B cell (primary cell): Measurements from ENCODE around the gene THSD7B. TPM values are rescaled to one million over a fixed set of nuclear protein-coding genes. Genes with fewer than 3 reads are reported as not detected.

ENCODE experiments used
- ATAC-seq: fragments of 200-7000 bp; cut with Tn5 transposase; one replicate; pipeline ENCODE4 v1.10.0; 2021; ENCODE audit warnings: low read depth, mild to moderate bottlenecking, moderate number of reproducible peaks, moderate library complexity
- CTCF ChIA-PET: fragments of 350-600 bp; sonication (Branson Sonifier 250); formaldehyde crosslinking; loops from one replicate; lab custom pipeline; 2021; ENCODE audit warnings: antibody characterized with exemption, inconsistent platforms; lab: Charles Lee
- POLR2A ChIA-PET: fragments of 350-600 bp; sonication (Branson Sonifier 250); formaldehyde crosslinking; loops from one replicate; lab custom pipeline; 2021; ENCODE audit warnings: antibody characterized with exemption; lab: Charles Lee
- DNase-seq: peaks from one replicate; pipeline ENCODE4 v3.0.0; 2013
- H2AFZ ChIP-seq: 2 replicates; pipeline ENCODE4 v1.6.1; 2012; ENCODE audit warnings: mild to moderate bottlenecking, low read depth, low read length; ENCODE audit not compliant: insufficient read depth, poor library complexity, severe bottlenecking
- H3K27ac ChIP-seq, 2 donors: 1 replicate in 1 of 2; 2 replicates in 1 of 2; pipeline ENCODE4 v1.5.1; 2012 to 2013; ENCODE audit warnings: low read length in 2 of 2, mild to moderate bottlenecking in 2 of 2, moderate library complexity in 1 of 2
- H3K27me3 ChIP-seq, 4 experiments: fragments of 200-600 bp in 1 of 4; sonication (generic) in 1 of 4; replicated peaks in 1 of 4; 1 replicate in 2 of 4; 2 replicates in 2 of 4; pipeline versions ENCODE4 v1.6.1 to v1.7.0; 2013 to 2016; ENCODE audit warnings: low read length in 3 of 4, mild to moderate bottlenecking in 2 of 4, mixed read lengths in 1 of 4, moderate library complexity in 1 of 4; ENCODE audit not compliant: insufficient read depth in 4 of 4, control insufficient read depth in 3 of 4; ENCODE audit errors: control extremely low read depth in 1 of 4
- H3K36me3 ChIP-seq, 2 experiments: replicated peaks in 1 of 2; 1 replicate in 1 of 2; 2 replicates in 1 of 2; pipeline versions ENCODE4 v1.6.1 to v1.7.1; 2013; ENCODE audit warnings: low read length in 1 of 2; ENCODE audit not compliant: insufficient read depth in 2 of 2, control insufficient read depth in 1 of 2; ENCODE audit errors: control extremely low read depth in 1 of 2, extremely low read depth in 1 of 2
- H3K4me1 ChIP-seq, 2 donors: fragments of 200-600 bp in 1 of 2; sonication (generic) in 1 of 2; 1 replicate in 1 of 2; 2 replicates in 1 of 2; pipeline versions ENCODE4 v1.5.1 to v1.6.1; 2013 to 2017; ENCODE audit warnings: low read length in 2 of 2; ENCODE audit not compliant: control insufficient read depth in 2 of 2, insufficient read depth in 2 of 2
- H3K4me2 ChIP-seq: replicated peaks from 2 replicates; pipeline ENCODE3; 2012; ENCODE audit warnings: mild to moderate bottlenecking, low read depth, low read length; ENCODE audit not compliant: poor library complexity, severe bottlenecking
- H3K4me3 ChIP-seq, 5 experiments: fragments of 200-600 bp in 1 of 5; sonication (generic) in 1 of 5; 1 replicate in 3 of 5; 2 replicates in 2 of 5; pipeline versions ENCODE4 v1.5.1 to v1.7.0; 2011 to 2016; ENCODE audit warnings: low read length in 4 of 5, mild to moderate bottlenecking in 4 of 5, low read depth in 2 of 5, control low read depth in 1 of 5, moderate library complexity in 1 of 5; ENCODE audit not compliant: insufficient read depth in 1 of 5; ENCODE audit errors: control extremely low read depth in 1 of 5, extremely low read depth in 1 of 5
- H3K79me2 ChIP-seq: fragments of 200-600 bp; sonication (generic); one replicate; pipeline ENCODE4 v1.6.0; 2016; ENCODE audit warnings: low read length; ENCODE audit not compliant: control insufficient read depth, insufficient read depth
- H3K9ac ChIP-seq: fragments of 200-600 bp; sonication (generic); 2 replicates; pipeline ENCODE4 v1.6.1; 2017; ENCODE audit warnings: mild to moderate bottlenecking, low read length, moderate library complexity
- H3K9me3 ChIP-seq, 3 donors: one replicate each; pipeline versions ENCODE4 v1.6.1 to v1.7.1; 2013; ENCODE audit warnings: low read length in 2 of 3; ENCODE audit not compliant: control insufficient read depth in 2 of 3, insufficient read depth in 1 of 3; ENCODE audit errors: control extremely low read depth in 1 of 3
- H4K20me1 ChIP-seq: 2 replicates; pipeline ENCODE4 v1.6.0; 2012; ENCODE audit warnings: mild to moderate bottlenecking, low read length; ENCODE audit not compliant: insufficient read depth, control insufficient read depth, poor library complexity, severe bottlenecking
- H3K27ac Mint-ChIP-seq: one replicate; pipeline ENCODE4 v1.8.0; 2021; ENCODE audit warnings: mixed read lengths
- H3K27me3 Mint-ChIP-seq: one replicate; pipeline ENCODE4 v1.8.0; 2021; ENCODE audit warnings: mixed read lengths
- H3K4me1 Mint-ChIP-seq: one replicate; pipeline ENCODE4 v1.8.0; 2021; ENCODE audit warnings: mixed read lengths
- H3K4me3 Mint-ChIP-seq: one replicate; pipeline ENCODE4 v1.8.0; 2021; ENCODE audit warnings: mixed read lengths
- H3K9me3 Mint-ChIP-seq: one replicate; pipeline ENCODE4 v1.8.0; 2022; ENCODE audit warnings: mixed read lengths; ENCODE audit not compliant: insufficient read depth
- CTCF ChIP-seq: fragments of 200-600 bp; IDR thresholded peaks from one replicate; pipeline ENCODE4 v1.8.0; 2022; ENCODE audit warnings: antibody characterized with exemption, mild to moderate bottlenecking
- EZH2 ChIP-seq: IDR thresholded peaks from 2 replicates; pipeline ENCODE4 v1.6.1; 2012; ENCODE audit warnings: borderline replicate concordance, low read depth, mild to moderate bottlenecking, moderate library complexity, low read length; ENCODE audit not compliant: insufficient read depth, poor library complexity, severe bottlenecking
- WGBS: methylation state at CpG from one replicate; pipeline ENCODE4 v1.1.5; 2013; ENCODE audit warnings: missing lambda C conversion rate; ENCODE audit not compliant: insufficient coverage; 5-methylcytosine and 5-hydroxymethylcytosine counted together
- intact Hi-C: fragments of 100-400 bp; cut with micrococcal nuclease; formaldehyde crosslinking; loops from one replicate; pipeline ENCODE4 v1.10.0; 2022
- polyA plus RNA-seq: library from polyadenylated mRNA; depleted of rRNA; stranded (reverse); fragments of >200 nt; gene quantifications from 2 replicates; pipeline ENCODE4 v1.2.3, GENCODE V29; 2012
- total RNA-seq, 2 donors: library from RNA; stranded (reverse); fragments of 120-200 nt in 1 of 2; gene quantifications; 1 replicate in 1 of 2; 2 replicates in 1 of 2; pipeline versions ENCODE4 v1.2.3 to v1.2.4, GENCODE V29; 2013 to 2022

THSD7B gene
- total and polyA plus RNA-seq, 2 donors (not counting 1 experiment from before 2014, with no cell fraction given) = 0.76 TPM; not detected in 1

GRCh38 chr2:136863468-136863867, 98.1 kb downstream of the THSD7B start:
- no peak for TF ChIP-seq CTCF
- TF ChIP-seq EZH2 = no peak
- Mint-ChIP-seq H3K27ac (no peak overlapping the region), H3K9me3 (no peaks in the 10 kb centered on the region), H3K27me3 (no peaks in the 10 kb centered on the region), H3K4me1 (no peaks in the 10 kb centered on the region), H3K4me3 (no peak overlapping the region)
- ChIA-PET POLR2A (no interaction called here), CTCF (no interaction called here)
- 84% methylated on average over 2 of the region's 6 CpGs for WGBS
- Histone ChIP-seq H3K36me3 (no peaks in the 10 kb centered on the region), H3K79me2 (no peaks in the 10 kb centered on the region), H3K9me3 (no peaks in the 10 kb centered on the region), H3K9ac (no peak overlapping the region), H3K27ac (no peak overlapping the region), H3K4me2 (no peak overlapping the region), H4K20me1 (no peaks in the 10 kb centered on the region), H3K27me3 (no peaks in the 10 kb centered on the region), H3K4me3 (no peak overlapping the region), H2AFZ (no peak overlapping the region), H3K4me1 (no peaks in the 10 kb centered on the region)
- ATAC-seq (no peak), DNase-seq (no peak)
- intact Hi-C loops = no loop called here

GRCh38 chr2:136863874-136864273, 98.5 kb downstream of the THSD7B start:
- Histone ChIP-seq H3K9me3 (no peaks in the 10 kb centered on the region), H3K4me3 (no peak overlapping the region), H3K27ac (no peak overlapping the region), H3K79me2 (no peaks in the 10 kb centered on the region), H4K20me1 (no peaks in the 10 kb centered on the region), H3K27me3 (no peaks in the 10 kb centered on the region), H2AFZ (no peak overlapping the region), H3K36me3 (no peaks in the 10 kb centered on the region), H3K9ac (no peak overlapping the region), H3K4me2 (no peak overlapping the region), H3K4me1 (no peaks in the 10 kb centered on the region)
- no peak for TF ChIP-seq EZH2
- no peak for TF ChIP-seq CTCF
- no peaks in the 10 kb centered on the region for H3K27me3 Mint-ChIP-seq
- ATAC-seq (no peak), DNase-seq (no peak)
- POLR2A ChIA-PET = no interaction called here
- no peak overlapping the region for H3K27ac Mint-ChIP-seq
- 7% methylated on average over 3 of the region's 4 CpGs for WGBS
- CTCF ChIA-PET = no interaction called here
- intact Hi-C loops = no loop called here
- H3K4me1 Mint-ChIP-seq = no peaks in the 10 kb centered on the region
- H3K4me3 Mint-ChIP-seq = no peak overlapping the region
- H3K9me3 Mint-ChIP-seq = no peaks in the 10 kb centered on the region
